Testis (tissue), 3 donors: ENCODE results near the gene DLGAP3. TPM values are rescaled to one million over a fixed set of nuclear protein-coding genes. Genes with fewer than 3 reads are reported as not detected.

Experiments used
- DNase-seq: peaks from one replicate; pipeline ENCODE4 v3.0.0-alpha.2; 2019
- H3K27ac ChIP-seq, 2 donors: fragments of 200-600 bp; sonication (generic); one replicate each; pipeline ENCODE4 v1.5.1; 2019
- H3K27me3 ChIP-seq: fragments of 200-600 bp; sonication (generic); one replicate; pipeline ENCODE4 v1.5.1; 2019
- H3K36me3 ChIP-seq: fragments of 200-600 bp; sonication (generic); one replicate; pipeline ENCODE4 v1.5.1; 2017; ENCODE audit warnings: low read depth; ENCODE audit errors: missing control alignments
- H3K4me1 ChIP-seq: fragments of 200-600 bp; sonication (generic); one replicate; pipeline ENCODE4 v1.5.1; 2019
- H3K4me3 ChIP-seq, 2 donors: fragments of 200-600 bp; sonication (generic); one replicate each; pipeline ENCODE4 v1.5.1; 2017 to 2019
- H3K9me3 ChIP-seq: fragments of 200-600 bp; sonication (generic); one replicate; pipeline ENCODE4 v1.5.1; 2017
- POLR2A ChIP-seq: fragments of 450-650 bp; IDR thresholded peaks from one replicate; pipeline ENCODE4 v1.6.1; 2017; ENCODE audit warnings: antibody characterized with exemption, mild to moderate bottlenecking, moderate library complexity
- WGBS, 2 donors: methylation state at CpG; one replicate each; pipeline ENCODE4 v1.1.5; 2018; 5-methylcytosine and 5-hydroxymethylcytosine counted together
- intact Hi-C: fragments of 100-400 bp; cut with DNase I; formaldehyde crosslinking; loops from one replicate; pipeline ENCODE4 v1.15.1; 2023; ENCODE audit warnings: low total_unique reads
- polyA plus RNA-seq: library from polyadenylated mRNA; stranded (reverse); fragments of 350-450 nt; fragmentation: Illumina TruSeq; extraction: RNeasy Lipid Tissue Mini Kit (QIAGEN cat#74804); gene quantifications from one replicate; pipeline ENCODE4 v1.2.3, GENCODE V29; 2014; ENCODE audit warnings: low read depth, low replicate concordance; ENCODE audit not compliant: insufficient read depth
- total RNA-seq, 2 donors: library from RNA; depleted of rRNA; stranded (reverse); fragments of >200 nt; gene quantifications; one replicate each; pipeline ENCODE4 v1.2.3, GENCODE V29; 2016
- TF ChIP-seq, protein P1 (sequence below), 3 experiments: fragments of 450-650 bp in 2 of 3; fragments of 200-600 bp in 1 of 3; sonication (generic) in 1 of 3; IDR thresholded peaks; one replicate each; pipeline ENCODE4 v1.5.1; 2016 to 2019; ENCODE audit warnings: antibody characterized with exemption in 3 of 3, mild to moderate bottlenecking in 2 of 3, moderate library complexity in 1 of 3

The DLGAP3 gene
- total and polyA plus RNA-seq, 3 donors from 2014 or later: 10.6 to 22.5 (median 19.8) TPM

GRCh38 chr1:34896612-34897011 lies 32.8 kb downstream of the DLGAP3 start:
- H3K4me3 ChIP-seq: no peak overlapping the region

DNA sequence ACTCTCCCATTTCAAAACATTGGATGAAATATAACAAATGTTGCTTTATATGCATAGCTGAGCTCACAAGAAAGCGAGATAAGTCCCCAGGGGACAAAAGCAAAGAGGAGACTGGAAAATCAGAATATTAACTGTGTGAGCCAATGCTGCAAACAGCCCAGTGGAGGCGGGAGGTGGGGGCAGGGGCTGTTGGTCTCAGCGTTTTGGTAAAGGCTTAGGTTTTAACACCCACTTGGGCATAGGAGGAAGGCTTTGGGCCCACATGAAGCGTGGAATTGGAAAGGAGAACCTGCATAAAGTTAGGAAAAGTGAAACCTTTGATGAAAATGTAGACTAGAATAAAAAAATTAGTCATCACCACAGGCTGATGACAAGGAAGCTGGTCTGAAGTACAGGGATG lies 39.7 kb downstream of the DLGAP3 start:
- Histone ChIP-seq H3K9me3 (no peaks in the 10 kb centered on the region), H3K4me1 (peaks cover 11% of the 10 kb centered on the region), H3K36me3 (no peaks in the 10 kb centered on the region), H3K27ac (peak overlapping the region; percentile 1 to 62), H3K4me3 (no peak overlapping the region), H3K27me3 (no peaks in the 10 kb centered on the region)
- 48 to 61% methylated on average over 4 of the region's 4 CpGs for WGBS, 2 donors
- TF ChIP-seq, protein P1, sequence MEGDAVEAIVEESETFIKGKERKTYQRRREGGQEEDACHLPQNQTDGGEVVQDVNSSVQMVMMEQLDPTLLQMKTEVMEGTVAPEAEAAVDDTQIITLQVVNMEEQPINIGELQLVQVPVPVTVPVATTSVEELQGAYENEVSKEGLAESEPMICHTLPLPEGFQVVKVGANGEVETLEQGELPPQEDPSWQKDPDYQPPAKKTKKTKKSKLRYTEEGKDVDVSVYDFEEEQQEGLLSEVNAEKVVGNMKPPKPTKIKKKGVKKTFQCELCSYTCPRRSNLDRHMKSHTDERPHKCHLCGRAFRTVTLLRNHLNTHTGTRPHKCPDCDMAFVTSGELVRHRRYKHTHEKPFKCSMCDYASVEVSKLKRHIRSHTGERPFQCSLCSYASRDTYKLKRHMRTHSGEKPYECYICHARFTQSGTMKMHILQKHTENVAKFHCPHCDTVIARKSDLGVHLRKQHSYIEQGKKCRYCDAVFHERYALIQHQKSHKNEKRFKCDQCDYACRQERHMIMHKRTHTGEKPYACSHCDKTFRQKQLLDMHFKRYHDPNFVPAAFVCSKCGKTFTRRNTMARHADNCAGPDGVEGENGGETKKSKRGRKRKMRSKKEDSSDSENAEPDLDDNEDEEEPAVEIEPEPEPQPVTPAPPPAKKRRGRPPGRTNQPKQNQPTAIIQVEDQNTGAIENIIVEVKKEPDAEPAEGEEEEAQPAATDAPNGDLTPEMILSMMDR (IDR thresholded peaks at IDR 0.05): no peak
- TF ChIP-seq POLR2A: no peak
- DNase-seq: no peak
- intact Hi-C loops: no loop called here

More at GRCh38 chr1:34896612-34897011, 32.8 kb downstream of the DLGAP3 start:
- intact Hi-C loops: no loop called here
- TF ChIP-seq POLR2A: no peak
- TF ChIP-seq, protein P1 (IDR thresholded peaks at IDR 0.05): no peak
- no peaks in the 10 kb centered on the region for H3K4me1 ChIP-seq
- H3K9me3 ChIP-seq: no peaks in the 10 kb centered on the region
- no peaks in the 10 kb centered on the region for H3K27me3 ChIP-seq
- WGBS, 2 donors: 69 to 81% methylated on average over 1 of the region's 1 CpG
- no peak for DNase-seq
- H3K36me3 ChIP-seq: no peaks in the 10 kb centered on the region
- no peak overlapping the region for H3K27ac ChIP-seq

DNA sequence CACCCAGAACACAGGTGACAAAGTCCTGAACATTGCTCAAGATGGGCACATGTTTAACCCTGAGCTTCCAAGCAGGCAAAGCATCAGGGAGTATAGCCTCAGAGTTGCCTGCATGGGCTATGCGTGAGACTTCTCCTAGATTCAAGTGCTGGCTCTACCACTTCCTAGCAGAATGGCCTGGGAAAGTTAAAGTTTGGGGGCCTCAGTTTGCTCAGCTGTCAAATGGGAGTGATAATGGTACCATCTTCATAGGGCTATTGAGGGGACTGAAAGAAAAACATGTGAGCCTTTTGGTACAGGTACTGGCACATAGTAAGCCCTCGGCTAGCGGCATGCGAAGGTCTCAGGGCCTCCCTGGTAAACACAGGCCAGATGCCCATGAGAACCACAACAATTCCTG lies 41.9 kb downstream of the DLGAP3 start:
- Histone ChIP-seq H3K27me3 (no peaks in the 10 kb centered on the region), H3K4me1 (peaks cover 11% of the 10 kb centered on the region), H3K9me3 (no peaks in the 10 kb centered on the region), H3K27ac (peak overlapping the region in 1 of 2 donors; percentile 15), H3K36me3 (no peaks in the 10 kb centered on the region), H3K4me3 (no peak overlapping the region)
- no peak for DNase-seq
- intact Hi-C loops: no loop called here
- no peak for TF ChIP-seq POLR2A
- TF ChIP-seq, protein P1 (IDR thresholded peaks at IDR 0.05): no peak
- whole genome bisulfite sequencing, 2 donors: 95 to 100% methylated on average over 4 of the region's 4 CpGs

DNA sequence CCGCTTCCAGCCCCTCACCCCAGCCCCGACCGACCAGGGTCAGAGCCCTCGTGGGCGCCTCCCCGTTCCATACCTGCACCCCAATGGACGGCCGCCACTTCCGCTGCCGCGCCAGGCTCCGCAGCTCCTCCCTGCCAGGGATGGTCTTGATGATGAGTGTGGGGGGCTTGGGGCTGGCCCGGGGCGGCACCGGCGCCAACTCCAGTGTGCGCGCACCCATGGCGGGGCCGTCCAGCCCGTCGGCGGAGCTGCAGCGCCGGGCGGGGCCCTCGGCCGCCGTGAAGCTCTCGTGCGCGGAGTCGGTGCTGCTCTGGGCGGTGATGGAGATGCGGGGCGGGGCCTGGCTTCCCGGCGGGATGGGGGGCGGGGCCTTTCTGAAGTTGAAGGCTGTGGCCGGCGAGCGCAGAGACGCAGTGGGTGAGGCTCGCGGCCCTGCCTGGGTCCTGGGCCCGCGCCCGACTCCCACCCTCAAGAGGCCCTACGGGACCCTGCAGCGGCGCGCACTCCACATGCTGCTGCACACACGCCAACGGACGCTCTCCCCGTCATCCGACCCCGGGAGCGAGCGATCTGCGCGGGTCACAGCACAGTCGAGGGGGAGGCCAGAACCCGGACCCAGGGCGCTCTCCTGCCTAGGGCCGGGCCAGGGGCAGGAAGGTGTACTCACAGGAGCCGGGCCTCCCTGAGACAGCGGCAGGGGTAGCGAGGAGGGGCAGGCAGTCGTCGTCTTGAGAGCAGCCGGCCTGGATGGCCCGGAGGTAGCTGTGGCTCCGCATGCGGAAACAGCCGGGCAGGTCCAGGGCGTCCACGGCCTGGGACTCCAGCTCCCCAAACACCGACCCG lies 43.8 kb downstream of the DLGAP3 start:
- DNase-seq: peak; percentile 87
- Histone ChIP-seq H3K9me3 (no peaks in the 10 kb centered on the region), H3K4me3 (peak overlapping the region; percentile 38 to 64), H3K36me3 (no peaks in the 10 kb centered on the region), H3K27ac (peak overlapping the region in 1 of 2 donors; percentile 56), H3K4me1 (peaks cover 11% of the 10 kb centered on the region), H3K27me3 (no peaks in the 10 kb centered on the region)
- TF ChIP-seq, protein P1 (IDR thresholded peaks at IDR 0.05): no peak
- no peak for TF ChIP-seq POLR2A
- 1 to 2% methylated on average over 18 to 62 of the region's 80 CpGs for WGBS, 2 donors
- intact Hi-C loops: no loop called here

DNA sequence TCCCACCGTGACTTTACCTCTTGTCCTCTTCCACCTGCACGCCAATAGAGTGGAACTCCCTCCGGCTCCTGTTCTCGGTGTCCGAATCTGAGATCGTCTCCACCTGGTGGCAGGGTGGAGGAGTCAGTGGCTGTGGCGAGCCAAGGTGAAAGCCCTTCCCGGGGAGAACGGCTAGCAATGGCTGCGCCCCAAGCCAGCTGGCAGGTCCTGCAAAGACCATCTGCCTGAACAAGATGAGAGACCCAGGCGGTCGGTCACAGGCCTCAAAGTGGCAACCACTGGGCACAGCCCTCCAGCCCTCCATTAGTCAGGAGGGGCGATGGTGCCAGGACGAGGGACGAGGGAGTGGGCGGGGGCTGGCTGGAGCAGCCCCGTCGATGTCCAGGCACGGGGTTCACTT lies 44.5 kb downstream of the DLGAP3 start:
- no peaks in the 10 kb centered on the region for H3K9me3 ChIP-seq
- H3K36me3 ChIP-seq: no peaks in the 10 kb centered on the region
- DNase-seq: no peak
- peaks cover 11% of the 10 kb centered on the region for H3K4me1 ChIP-seq
- 12 to 20% methylated on average over 10 to 19 of the region's 19 CpGs for WGBS, 2 donors
- H3K4me3 ChIP-seq: peak overlapping the region; percentile 38 to 64
- H3K27me3 ChIP-seq: no peaks in the 10 kb centered on the region
- intact Hi-C loops: no loop called here
- H3K27ac ChIP-seq: no peak overlapping the region
- no peak for TF ChIP-seq POLR2A
- TF ChIP-seq, protein P1 (IDR thresholded peaks at IDR 0.05): no peak
